ENCODE data around the gene SMIM43.
A peak's percentile ranks its signal among the peaks of the same experiment; 100 is the strongest.

The SMIM43 gene

GRCh38 chr4:121791481-121791880, 26.5 kb upstream of the SMIM43 start:
- in situ Hi-C loops (cut with MboI; ENCODE audit: low sequenced_read_pairs, unreplicated experiment): no loop called here
- TF ChIP-seq CTCF (IDR thresholded peaks at IDR 0.05; ENCODE audit: borderline replicate concordance, control extremely low read depth, extremely low read depth, insufficient read depth, missing control alignments): no peak
- DNase-seq (ENCODE audit: low spot score): no peak

GRCh38 chr4:121790976-121791375, 26.0 kb upstream of the SMIM43 start:
- no peak for DNase-seq (ENCODE audit: low spot score)
- TF ChIP-seq CTCF (IDR thresholded peaks at IDR 0.05; ENCODE audit: borderline replicate concordance, control extremely low read depth, extremely low read depth, insufficient read depth, missing control alignments): no peak
- in situ Hi-C loops (cut with MboI; ENCODE audit: low sequenced_read_pairs, unreplicated experiment): no loop called here

- TF ChIP-seq CTCF (IDR thresholded peaks at IDR 0.05; ENCODE audit: borderline replicate concordance, control extremely low read depth, extremely low read depth, insufficient read depth, missing control alignments): no peak
- no peak for DNase-seq (ENCODE audit: low spot score)
- in situ Hi-C loops (cut with MboI; ENCODE audit: low sequenced_read_pairs, unreplicated experiment): no loop called here
These were observed 25.2 kb upstream of the SMIM43 start for GRCh38 chr4:121789960-121790829.

GRCh38 chr4:121789455-121789854, 24.5 kb upstream of the SMIM43 start:
- no peak for TF ChIP-seq CTCF (IDR thresholded peaks at IDR 0.05; ENCODE audit: borderline replicate concordance, control extremely low read depth, extremely low read depth, insufficient read depth, missing control alignments)
- in situ Hi-C loops (cut with MboI; ENCODE audit: low sequenced_read_pairs, unreplicated experiment): no loop called here
- no peak for DNase-seq (ENCODE audit: low spot score)

- DNase-seq (ENCODE audit: low spot score): peak; percentile 37
- in situ Hi-C loops (cut with MboI; ENCODE audit: low sequenced_read_pairs, unreplicated experiment): no loop called here
- no peak for TF ChIP-seq CTCF (IDR thresholded peaks at IDR 0.05; ENCODE audit: borderline replicate concordance, control extremely low read depth, extremely low read depth, insufficient read depth, missing control alignments)
These were observed 23.9 kb upstream of the SMIM43 start for GRCh38 chr4:121788896-121789295.

- in situ Hi-C loops (cut with MboI; ENCODE audit: low sequenced_read_pairs, unreplicated experiment): no loop called here
- TF ChIP-seq CTCF (IDR thresholded peaks at IDR 0.05; ENCODE audit: borderline replicate concordance, control extremely low read depth, extremely low read depth, insufficient read depth, missing control alignments): no peak
- no peak for DNase-seq (ENCODE audit: low spot score)
These were observed 21.3 kb upstream of the SMIM43 start for GRCh38 chr4:121786221-121786620.
